NCI-H2227 (cell line): ENCODE measurements around the gene KCNN4.
"Not testable (repeated sequence)": the region's sequence is repeated elsewhere in the genome, so short reads cannot be mapped to it uniquely, and the experiment has no call there.

Source experiments
- DNase-seq: peaks from one replicate; lab custom pipeline; 2025; ENCODE audit not compliant: unreplicated experiment; lab: John Stamatoyannopoulos, UW

Gene KCNN4

DNA sequence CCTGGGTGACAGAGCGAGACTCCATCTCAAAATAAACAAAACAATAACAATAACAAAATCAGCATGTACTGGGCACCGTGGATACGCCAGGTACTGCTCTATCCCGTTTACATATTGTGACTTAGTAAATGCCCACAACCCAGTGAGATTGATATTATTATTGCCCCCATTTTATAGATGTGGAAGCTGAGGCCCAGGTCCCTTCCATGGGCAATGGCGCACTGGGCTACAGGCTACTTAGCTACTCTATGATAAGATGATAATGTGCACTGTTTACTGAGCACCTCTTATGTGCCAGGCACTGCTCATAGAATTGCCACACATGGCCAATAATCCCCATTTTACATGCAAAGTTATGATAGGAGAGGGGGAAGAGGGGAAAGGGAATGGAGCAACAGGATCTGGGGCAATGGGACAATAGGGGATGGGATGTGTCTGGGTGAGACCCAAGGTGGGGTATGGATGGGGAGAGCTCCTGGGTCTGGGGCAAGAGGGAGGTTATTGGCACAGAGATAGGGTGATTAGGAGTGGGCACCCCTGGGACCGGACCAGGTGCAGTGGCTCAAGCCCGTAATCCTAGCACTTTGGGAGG, 5.4 kb downstream of the KCNN4 start:
- DNase-seq: no peak

DNA sequence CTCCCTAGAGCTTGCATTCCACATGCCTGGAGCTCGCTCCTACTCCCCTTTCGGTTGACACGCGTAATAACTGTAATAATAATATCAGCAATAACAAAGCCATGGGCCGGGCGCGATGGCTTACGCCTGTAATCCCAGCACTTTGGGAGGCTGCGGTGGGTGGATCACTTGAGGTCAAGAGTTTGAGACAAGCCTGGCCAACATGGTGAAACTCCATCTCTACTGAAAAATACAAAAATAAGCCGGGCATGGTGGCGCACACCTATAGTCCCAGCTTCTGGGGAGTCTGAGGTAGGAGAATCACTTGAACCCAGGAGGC, 5.9 kb downstream of the KCNN4 start:
- DNase-seq: not testable (repeated sequence)

DNA sequence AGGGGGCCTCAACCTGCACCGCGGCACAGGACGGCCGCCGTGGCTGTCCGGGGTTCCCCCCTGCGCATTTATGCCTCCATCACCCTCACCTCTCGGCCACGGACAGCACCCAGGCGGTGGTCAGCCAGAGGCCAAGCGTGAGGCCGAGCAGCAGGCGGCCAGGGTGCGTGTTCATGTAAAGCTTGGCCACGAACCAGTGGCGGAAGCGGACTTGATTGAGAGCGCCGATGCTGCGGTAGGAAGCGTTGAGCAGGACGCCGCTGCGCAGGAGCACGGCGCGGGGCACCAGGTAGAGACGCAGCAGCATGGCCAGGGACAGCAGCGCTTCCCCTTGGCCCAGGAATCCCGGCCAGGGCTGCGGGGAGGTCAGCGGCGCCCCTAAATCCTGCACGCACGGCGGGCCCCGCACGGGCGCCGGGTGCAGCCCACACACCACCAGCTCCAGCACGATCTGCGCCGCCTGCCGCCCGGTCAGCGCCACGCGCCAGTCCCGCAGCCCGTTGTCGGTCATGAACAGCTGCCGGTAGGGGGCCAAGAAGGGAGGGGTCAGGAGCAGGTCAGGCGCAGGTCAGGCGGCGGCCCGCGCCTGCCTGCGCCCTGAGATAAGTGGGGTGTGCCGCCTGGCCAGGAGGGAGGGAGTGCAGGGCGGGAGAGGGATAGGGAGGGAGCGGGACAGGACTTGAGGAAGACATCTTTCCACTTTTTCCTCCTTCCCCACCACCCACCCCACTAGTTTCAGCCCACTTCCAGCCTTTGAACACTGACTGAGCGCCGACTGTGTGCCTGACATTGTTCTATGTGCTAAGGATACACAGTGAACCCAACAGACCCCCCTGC, 6.5 kb downstream of the KCNN4 start:
- no peak for DNase-seq

DNA sequence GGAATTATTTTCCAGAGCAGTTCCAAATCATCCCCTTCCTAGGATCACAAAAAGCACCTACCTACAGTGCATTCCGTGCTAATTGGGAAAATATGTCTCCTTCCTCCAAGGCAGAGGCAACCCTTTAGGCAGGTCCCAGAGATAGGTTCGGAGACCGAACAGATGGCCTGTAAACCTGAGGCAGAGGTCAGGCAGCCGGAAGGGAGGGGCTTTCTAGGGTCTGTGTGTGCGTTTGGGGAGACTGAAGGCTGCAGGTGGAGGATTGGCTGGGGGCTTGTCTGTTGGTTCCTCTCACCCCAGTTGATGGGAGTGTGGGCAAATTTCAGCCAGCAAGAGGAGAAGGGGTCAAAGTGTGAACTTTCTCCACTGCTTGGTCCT, 7.1 kb downstream of the KCNN4 start:
- DNase-seq: no peak

DNA sequence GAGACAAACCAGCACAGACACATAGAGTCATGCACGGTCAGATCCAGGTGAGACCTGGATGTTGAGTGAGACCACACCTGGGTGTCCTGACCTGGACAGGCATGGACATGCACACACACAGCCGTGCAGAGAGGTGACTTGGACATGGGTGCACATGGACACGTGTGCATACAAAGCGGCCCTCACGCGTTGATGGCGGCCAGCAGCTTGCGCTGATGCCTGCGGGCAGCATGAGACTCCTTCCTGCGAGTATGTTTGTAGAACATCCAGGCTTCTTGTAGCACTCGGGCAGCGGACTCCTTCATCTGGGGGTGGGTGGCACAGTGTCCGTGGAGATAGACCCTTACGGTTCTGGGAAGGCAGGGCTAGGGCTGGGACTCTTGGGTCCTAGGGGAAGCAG, 11.5 kb downstream of the KCNN4 start:
- no peak for DNase-seq

DNA sequence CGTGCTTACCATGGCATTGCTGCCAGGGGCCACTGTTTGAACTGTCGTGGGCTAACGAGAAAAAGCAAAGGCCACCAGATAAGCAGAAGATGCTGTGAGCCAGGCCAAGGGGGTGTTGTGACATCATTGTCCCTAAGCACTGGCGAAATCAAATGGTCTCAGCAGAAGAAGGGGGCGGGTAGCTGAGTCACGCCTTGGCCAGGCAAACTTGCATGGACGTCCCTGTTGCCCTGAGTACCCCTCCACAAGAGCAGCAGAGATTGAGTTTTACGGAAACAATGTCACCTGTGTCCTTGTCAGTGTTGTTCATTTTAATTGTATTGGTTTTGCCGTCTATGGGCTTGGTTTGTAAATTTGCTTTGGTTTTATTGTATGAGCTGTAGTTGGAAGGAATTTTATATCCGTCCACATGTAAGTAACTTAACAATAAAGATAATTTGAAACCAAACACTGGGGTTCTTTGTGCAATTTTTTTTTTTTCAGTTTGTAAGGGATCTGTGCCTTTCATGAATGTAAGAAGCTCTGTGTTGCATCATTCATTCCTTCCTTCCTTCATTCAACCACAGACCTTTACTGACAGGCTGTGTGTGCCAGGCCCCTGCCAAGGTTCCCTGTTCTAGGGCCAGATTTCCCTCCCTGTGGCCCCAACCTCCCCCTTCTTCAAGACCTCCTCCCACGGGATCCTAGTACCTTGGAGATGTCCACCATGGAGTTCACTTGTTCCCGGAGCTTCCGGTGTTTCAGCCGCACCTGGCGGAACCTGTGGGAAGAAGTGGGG, 12.3 kb downstream of the KCNN4 start:
- DNase-seq: no peak

DNA sequence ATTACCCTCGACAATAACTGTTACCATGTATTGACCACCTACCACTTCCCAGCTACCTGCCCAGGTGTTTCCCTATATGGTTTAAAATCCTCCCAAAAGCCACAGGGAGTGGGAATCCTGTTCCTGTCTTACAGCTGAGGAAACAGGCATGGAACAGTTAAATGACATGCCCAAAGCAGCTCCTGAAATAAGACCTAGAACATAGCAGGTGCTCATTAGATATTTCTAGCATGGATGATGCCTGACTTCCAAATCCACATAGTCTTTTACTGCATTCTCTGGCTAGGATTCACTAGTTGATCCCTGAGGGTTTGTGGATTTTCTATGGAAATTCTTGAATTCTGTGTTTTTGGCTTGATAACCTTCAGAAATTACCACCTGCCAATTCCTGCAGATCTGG, 13.0 kb downstream of the KCNN4 start:
- DNase-seq: no peak

DNA sequence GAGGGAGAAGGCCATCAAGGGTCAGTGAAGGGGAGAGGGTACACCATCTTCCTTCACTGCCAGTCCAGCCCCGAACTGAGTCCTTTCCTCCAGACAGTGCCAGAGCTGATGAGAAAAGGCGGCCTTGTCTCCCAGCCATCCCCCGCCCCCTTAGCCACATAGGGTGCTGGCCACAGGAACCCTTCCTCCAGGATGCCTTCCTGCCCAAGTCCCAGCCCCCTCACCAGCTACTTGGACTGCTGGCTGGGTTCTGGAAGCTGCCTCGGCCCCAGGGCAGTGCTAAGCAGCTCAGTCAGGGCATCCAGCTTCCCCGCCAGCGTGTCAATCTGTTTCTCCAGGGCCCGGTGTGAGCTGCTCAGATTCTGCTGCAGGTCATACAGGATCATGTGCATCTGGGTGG, 13.5 kb downstream of the KCNN4 start:
- no peak for DNase-seq

DNA sequence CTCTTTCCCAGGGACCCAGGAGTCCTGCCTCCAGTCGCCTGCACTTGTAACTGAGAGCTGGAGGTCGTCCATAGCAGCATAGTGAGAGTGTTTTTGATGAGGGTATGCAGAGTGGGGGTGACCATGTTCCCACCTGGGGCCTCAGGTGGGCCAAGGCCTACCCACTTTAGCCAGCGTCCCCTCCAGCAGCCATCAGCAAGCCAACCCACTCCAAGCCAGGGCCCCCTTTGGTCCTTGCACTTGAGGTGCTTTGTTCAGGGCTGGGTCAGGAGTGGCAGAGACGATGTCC, 14.1 kb downstream of the KCNN4 start:
- DNase-seq: no peak

DNA sequence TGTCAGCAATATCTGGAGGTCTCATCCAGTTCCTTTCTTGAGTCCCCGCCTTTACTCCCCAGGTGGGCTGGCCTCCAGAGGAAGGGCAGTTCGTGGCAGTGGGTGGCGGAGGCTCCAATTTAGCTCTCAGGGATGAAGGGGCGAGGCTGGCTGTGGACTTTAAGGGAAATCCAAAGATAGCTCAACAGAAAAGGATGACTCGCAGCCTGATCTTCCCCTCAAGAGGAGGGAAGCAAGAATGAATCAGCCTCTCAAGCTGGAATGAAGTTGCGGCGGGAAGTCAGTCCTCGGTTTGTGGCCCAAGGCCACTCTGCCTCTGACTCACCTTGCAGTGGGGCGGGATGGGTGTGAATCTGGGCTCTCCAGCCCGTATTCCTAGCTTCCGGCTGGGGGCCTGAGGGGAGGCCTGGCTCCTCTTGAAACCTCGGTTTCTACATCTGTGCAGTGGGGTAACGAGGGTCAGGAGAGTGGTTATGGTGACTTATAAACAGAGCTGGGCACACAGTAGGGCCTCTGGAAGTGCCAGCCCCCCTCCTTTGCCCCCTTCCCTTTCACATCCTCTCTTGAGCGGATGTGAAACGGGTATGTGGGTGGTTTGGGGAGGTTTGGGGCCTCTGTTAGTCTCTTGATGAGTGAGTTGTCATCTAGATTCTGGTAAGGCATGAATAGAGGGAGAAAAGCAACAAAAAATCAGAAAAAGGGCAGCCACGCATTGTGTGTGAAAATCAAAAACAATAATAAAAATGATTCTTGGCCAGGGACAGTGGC, 15.5 kb downstream of the KCNN4 start:
- DNase-seq: no peak

DNA sequence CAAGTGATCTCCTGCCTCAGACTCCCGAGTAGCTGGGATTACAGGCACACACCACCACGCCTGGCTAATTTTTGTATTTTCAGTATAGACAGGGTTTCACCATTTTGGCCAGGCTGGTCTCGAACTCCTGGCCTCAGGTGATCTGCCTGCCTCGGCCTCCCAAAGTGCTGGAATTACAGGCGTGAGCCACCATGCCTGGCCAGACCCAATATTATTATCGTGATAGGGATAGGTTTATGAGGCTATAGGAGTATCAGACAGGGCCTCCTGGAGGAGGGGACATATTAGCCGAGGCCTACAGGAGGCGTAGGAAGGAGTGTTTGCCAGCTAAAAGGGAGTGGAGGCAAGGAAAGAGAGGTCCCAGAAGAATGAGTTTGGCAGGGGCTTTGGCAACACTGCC, 16.1 kb downstream of the KCNN4 start:
- DNase-seq: not testable (repeated sequence)

DNA sequence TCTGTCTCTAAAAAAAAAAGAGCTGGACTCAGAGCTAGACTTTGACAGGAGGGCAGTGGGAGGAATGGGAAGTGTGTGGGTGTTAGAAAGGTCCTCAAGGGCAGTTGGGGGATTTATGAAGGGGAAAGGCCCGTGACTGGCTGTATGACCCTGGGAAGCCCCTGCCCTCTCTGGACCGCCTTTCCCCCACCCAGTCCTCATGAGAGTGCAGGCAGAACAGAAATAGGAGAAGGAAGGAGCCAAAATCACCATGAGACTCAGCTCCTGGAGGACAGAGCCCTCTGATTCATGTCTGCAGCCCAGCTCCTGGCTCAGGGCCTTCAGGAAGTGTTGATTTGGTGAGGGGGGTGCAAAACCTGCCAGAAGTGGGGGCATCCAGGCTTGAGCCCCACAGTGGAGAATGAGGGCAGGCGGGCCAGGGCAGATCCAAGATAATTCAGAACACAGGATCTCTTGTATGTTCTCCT, 17.3 kb downstream of the KCNN4 start:
- DNase-seq: no peak

DNA sequence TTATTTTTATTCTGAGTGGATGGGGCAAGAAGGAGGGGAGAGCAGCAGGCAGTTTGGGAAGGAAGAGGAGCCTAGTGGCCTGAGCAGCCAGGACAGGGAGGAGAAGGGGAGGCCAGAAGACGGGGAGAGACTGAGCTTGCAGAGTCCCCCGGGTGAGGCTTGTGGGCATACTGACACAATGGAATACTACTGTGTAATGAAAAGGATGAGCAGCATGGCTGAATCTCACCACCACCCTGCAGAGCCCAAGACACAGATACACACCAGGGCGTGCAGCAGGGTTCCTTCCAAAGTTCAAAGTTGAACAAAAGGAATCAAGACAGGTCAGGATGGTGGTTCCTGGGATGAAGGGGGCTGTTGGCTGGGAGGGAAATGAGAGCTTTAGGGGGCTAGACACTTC, 18.0 kb downstream of the KCNN4 start:
- no peak for DNase-seq

DNA sequence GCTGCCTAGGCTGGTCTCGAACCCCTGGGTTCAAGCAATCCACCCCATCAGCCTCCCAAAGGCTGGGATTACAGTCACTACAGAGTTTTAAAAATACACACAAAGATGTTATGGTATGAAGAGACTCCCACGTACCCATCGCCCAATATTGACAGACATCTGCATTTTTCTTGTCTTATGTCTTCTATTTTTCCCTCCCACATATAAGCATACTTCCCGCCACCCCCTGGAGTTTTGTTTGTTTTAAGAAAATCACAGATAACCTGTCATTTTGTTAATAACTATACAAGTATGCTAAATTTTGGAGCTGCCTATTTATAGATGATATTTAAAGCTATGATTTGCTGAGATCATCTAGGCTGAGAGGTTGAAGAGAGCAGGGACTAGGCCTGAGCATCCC, 19.8 kb downstream of the KCNN4 start:
- DNase-seq: no peak

DNA sequence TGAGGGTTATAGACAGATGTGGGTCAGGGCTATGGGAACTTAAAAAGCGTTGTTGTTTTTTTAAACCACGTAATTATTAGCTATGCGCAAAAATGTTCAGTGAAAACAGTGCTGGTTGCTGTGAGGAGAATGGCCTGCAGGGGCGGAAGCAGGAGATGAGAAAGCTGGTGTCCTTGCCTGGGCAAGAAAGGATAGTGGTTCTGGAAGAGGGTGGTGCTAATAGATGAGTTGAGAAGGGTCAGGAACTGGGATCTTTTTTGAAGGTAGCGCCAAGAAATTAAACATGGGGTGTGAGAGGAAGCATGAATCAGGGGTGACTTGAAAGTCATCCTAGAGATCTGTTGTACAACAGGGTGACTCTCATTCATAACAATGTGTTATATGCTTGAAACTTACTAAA, 21.3 kb downstream of the KCNN4 start:
- peak; percentile 44 for DNase-seq

DNA sequence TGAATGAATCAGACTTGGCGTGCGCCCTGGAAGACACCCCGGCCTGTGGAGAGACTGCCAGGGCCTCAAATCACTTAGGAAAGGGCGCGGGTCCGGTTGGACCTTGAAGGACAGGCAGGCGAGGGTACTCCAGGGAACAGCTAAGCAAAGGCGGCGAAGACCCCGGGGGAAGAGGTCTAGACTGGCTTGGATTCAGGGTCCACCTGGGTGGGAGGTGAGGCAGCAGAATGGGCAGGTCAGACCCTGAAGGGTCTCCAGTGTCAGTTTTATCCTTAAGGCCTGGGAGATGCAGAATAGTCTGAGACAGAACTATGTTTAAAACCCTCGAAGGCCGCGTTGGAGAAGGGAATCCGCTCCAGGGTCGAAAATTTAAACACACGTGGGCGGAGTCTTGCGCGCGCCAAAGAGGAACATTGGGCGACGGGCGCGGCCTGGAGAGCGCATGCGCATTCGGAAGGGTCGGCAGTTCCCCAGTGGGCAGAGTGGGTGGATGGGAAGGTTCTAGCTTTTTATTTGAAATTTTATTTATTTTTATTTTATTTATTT, 25.4 kb downstream of the KCNN4 start:
- DNase-seq: peak; percentile 86

DNA sequence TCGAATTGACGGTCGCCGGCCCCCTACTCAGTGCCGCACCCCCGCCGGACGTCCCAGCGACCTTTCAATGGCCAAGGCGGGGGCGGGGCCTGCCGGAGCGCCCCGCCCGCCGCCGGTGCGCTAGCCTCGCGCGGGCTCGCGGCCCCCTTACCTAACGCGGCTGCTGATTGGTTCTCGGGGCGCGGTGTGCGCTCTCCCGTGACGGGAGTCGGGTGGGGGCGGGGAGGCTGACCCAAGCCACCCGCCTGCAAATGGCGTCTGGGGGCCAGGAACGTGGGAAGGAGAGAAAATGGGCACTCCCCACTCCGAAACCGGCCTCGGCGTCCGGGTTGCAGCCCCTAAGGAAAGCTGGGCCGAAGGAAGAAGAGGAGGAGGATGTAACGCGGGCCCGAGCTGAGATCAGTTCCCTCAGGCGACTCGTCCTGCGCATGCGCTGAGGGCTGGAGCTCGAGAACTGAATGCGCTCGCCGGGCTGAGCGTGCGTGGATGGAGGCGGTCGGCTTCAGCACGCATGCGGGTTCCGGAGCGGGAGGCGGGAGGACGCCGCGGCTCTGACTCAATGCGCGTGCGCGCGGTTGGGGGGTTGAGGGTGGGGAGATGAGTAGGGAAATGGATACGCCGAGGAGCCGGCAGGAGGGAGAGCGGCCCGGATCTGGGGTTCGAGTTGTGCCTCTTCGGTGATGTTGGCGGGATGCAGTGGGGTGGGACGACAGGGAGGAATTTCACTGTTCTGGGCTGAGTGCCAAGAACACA, 26.1 kb downstream of the KCNN4 start, which contains the start of gene SMG9:
Gene SMG9, minus strand, starts transcription at position 460 of the 753 bp plus-strand sequence. CDS start 4,221 bp downstream, outside the sequence.
- peak; percentile 97 for DNase-seq

DNA sequence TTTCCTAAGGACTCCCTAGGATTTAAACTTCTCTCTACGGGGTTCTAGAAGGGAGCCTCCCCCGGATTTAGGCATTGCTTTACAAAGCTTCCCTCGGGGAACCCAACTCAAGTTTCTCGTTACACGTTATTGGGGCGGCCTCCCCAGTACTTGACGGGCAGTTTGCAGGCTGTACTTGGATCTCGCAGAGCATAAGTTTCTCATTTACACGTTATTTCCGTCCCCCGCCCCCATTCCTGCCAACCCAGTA, 26.6 kb downstream of the KCNN4 start:
- no peak for DNase-seq

DNA sequence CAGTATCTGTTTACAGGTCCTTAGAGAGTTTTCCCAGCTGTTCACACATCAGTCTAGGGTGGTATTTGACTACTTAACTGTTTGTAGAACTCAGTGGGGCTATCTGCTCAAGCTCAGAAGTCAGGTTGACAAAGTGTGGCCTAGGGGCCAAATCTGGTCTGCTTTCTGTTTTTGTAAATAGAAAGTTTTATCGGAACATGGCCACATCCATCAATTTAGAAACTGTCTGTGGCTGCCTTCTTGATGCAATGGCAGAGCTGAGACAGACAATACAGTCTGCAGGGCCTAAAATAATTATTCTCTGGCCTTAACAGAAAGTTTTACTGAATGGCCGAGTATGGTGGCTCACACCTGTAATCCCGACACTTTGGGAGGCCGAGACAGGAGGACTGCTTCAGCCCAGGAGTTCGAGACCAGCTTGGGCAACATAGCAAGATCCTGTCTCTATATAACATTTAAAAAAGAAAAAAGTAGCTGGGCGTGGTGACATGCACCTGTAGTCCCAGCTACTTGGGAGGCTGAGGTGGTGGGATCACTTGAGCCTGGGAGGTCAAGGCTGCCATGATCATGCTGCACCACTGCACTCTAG, 28.4 kb downstream of the KCNN4 start:
- no peak for DNase-seq

DNA sequence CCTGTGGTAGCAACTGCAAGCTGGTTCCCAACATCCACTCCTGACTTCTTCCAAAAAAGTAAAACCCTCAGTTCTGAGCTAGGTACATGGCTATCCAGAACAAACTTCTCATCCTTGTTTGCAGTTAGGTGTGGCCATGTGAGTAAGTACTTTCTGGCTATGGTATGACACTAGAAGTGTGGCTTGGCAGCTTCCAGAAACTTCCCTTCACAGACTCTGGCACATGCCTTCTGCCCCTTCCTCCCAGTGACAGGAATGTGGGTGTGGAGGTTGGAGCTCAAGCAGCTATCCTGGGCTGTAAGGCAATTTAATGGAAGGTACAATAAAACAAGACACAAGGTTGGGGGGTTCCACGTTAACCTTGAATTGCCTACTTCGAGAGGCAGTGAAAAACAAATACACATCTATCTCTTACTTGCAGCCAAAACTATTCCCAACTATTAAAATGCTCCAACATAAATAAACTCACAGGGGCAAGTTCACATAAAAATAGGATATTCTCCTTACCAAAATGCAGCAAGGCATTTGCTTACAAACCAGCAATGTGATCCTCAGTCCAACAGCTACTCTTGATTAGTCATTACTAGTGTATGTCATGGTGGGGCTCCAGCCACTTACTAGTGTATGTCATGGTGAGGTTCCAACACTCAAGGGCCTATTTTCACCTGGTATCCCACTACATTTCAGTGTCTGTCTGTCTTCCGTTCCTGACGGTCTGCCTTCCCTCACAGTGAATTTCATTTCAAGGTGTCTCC, 29.1 kb downstream of the KCNN4 start:
- DNase-seq: no peak
